ENCODE measurements around the gene ZDHHC22. TPM values are rescaled to one million over a fixed set of nuclear protein-coding genes. Genes with fewer than 3 reads are reported as not detected.

The ZDHHC22 gene
- total and polyA plus RNA-seq, 7 donors = 0.01 to 0.04 TPM; not detected in 5

DNA sequence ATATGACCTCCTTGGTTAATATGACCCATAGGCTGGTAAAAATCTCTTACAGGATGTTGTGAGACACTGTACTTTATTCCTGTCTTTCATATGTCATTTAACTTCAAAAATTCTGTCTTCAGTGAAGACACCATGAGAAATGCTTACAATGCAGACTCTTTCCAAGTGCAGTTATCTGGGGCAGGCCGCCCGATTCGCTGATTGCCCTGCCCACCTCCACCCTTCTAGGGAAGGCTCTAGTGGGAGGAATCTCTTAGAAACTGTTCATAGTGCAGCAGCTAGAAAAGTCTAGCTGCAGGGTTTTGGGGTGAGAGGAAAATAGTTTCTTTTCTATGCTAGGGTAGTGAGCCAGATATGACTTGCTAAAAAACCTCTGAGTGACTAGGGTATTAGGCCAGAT lies 58.5 kb downstream of the ZDHHC22 start:
- no peak overlapping the region for H3K27ac ChIP-seq
- WGBS, 3 donors = 75 to 89% (median 80%) methylated on average over 3 of the region's 3 CpGs
- no peak overlapping the region for H3K4me3 ChIP-seq
- TF ChIP-seq, protein P1, sequence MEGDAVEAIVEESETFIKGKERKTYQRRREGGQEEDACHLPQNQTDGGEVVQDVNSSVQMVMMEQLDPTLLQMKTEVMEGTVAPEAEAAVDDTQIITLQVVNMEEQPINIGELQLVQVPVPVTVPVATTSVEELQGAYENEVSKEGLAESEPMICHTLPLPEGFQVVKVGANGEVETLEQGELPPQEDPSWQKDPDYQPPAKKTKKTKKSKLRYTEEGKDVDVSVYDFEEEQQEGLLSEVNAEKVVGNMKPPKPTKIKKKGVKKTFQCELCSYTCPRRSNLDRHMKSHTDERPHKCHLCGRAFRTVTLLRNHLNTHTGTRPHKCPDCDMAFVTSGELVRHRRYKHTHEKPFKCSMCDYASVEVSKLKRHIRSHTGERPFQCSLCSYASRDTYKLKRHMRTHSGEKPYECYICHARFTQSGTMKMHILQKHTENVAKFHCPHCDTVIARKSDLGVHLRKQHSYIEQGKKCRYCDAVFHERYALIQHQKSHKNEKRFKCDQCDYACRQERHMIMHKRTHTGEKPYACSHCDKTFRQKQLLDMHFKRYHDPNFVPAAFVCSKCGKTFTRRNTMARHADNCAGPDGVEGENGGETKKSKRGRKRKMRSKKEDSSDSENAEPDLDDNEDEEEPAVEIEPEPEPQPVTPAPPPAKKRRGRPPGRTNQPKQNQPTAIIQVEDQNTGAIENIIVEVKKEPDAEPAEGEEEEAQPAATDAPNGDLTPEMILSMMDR (IDR thresholded peaks at IDR 0.05) = no peak
- H3K27me3 ChIP-seq (ENCODE audit: insufficient read depth in 3 of 3, low read length in 2 of 3) = no peaks in the 10 kb centered on the region
- ATAC-seq (no peak), DNase-seq (no peak)
- H3K4me1 ChIP-seq = no peaks in the 10 kb centered on the region
- intact Hi-C loops (cut with DNase I) = no loop called here
- H3K36me3 ChIP-seq (ENCODE audit: insufficient read depth in 1 of 2, low read depth in 1 of 2) = no peaks in the 10 kb centered on the region
- peaks cover 11% of the 10 kb centered on the region for H3K9me3 ChIP-seq

DNA sequence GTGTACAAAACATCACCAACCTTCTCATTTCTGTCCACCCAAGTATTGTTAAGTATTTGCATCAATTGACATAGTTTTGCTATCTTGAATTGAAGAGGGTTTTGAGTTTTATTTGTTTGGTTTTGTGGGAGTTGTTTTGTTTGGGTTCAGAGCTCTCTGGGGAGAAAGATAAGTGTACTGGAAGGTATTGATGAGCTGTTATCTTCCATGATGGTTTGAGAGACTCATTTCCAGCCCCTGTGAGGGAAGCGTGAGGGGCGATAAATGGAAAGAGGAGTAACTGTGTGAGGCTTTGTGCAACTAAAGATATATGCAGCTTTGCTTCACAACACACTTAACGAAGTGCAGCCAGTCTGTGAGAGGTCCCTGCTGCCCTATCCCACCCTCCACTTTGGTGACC lies 59.2 kb downstream of the ZDHHC22 start:
- 93 to 95% (median 94%) methylated on average over 3 of the region's 3 CpGs for WGBS, 3 donors
- H3K27me3 ChIP-seq (ENCODE audit: insufficient read depth in 3 of 3, low read length in 2 of 3) = no peaks in the 10 kb centered on the region
- H3K27ac ChIP-seq = no peak overlapping the region
- peaks cover 11% of the 10 kb centered on the region for H3K9me3 ChIP-seq
- ATAC-seq (no peak), DNase-seq (no peak)
- no peaks in the 10 kb centered on the region for H3K36me3 ChIP-seq (ENCODE audit: insufficient read depth in 1 of 2, low read depth in 1 of 2)
- H3K4me1 ChIP-seq = no peaks in the 10 kb centered on the region
- TF ChIP-seq, protein P1 (IDR thresholded peaks at IDR 0.05) = no peak
- no peak overlapping the region for H3K4me3 ChIP-seq
- intact Hi-C loops (cut with DNase I) = no loop called here

Other genes with a start within 250 kb of the ZDHHC22 start
- 10 to 100 TPM in 3 of 4 donors, 1 to 10 TPM in 1; 9.7 to 26.3 (median 21.7) TPM for gene IRF2BPL, start 113.1 kb downstream of the ZDHHC22 start, total RNA-seq
- gene IRF2BPL, start 113.1 kb downstream of the ZDHHC22 start, polyA plus RNA-seq = 1 to 10 TPM; 3.8 to 9.5 (median 4.4) TPM
- gene CIPC, start 43.5 kb downstream of the ZDHHC22 start, total RNA-seq = 100 to 1,000 TPM in 3 of 4 donors, 10 to 100 TPM in 1; 83.8 to 133 (median 112) TPM
- 100 to 1,000 TPM in 1 of 3 donors, 10 to 100 TPM in 2; 23.1 to 116 (median 54.9) TPM for gene CIPC, start 43.5 kb downstream of the ZDHHC22 start, polyA plus RNA-seq
- gene TMEM63C, start 40.0 kb upstream of the ZDHHC22 start, total RNA-seq = under 1 TPM in 3 of 4 donors, not detected in 1; 0.04 to 0.58 (median 0.32) TPM
- gene TMEM63C, start 40.0 kb upstream of the ZDHHC22 start, polyA plus RNA-seq = under 1 TPM in 1 of 3 donors, not detected in 2; 0.09 TPM
- not detected for gene NGB, start 129.4 kb upstream of the ZDHHC22 start, total RNA-seq
- gene NGB, start 129.4 kb upstream of the ZDHHC22 start, polyA plus RNA-seq = under 1 TPM in 1 of 3 donors, not detected in 2; 0.01 TPM
- gene POMT2, start 179.1 kb upstream of the ZDHHC22 start, total RNA-seq = 10 to 100 TPM; 29.2 to 57.5 (median 36.7) TPM
- gene POMT2, start 179.1 kb upstream of the ZDHHC22 start, polyA plus RNA-seq = 10 to 100 TPM; 17.4 to 28.5 (median 24.4) TPM
- gene GSTZ1, start 179.2 kb upstream of the ZDHHC22 start, total RNA-seq = 10 to 100 TPM; 17.7 to 56.6 (median 29.7) TPM
- gene GSTZ1, start 179.2 kb upstream of the ZDHHC22 start, polyA plus RNA-seq = 10 to 100 TPM; 17.1 to 32.2 (median 28.9) TPM
- gene TMED8, start 235.3 kb upstream of the ZDHHC22 start, total RNA-seq = 1 to 10 TPM; 2.8 to 3.5 (median 3.1) TPM
- gene TMED8, start 235.3 kb upstream of the ZDHHC22 start, polyA plus RNA-seq = 1 to 10 TPM; 1.5 to 9.2 (median 2.8) TPM
- gene SAMD15, start 235.6 kb upstream of the ZDHHC22 start, total RNA-seq = under 1 TPM in 1 of 4 donors, not detected in 3; 0.21 TPM
- gene SAMD15, start 235.6 kb upstream of the ZDHHC22 start, polyA plus RNA-seq = under 1 TPM; 0.12 to 0.75 (median 0.17) TPM

Measured in psoas muscle (tissue), 8 donors.